ENCODE data around the gene RAPGEF2. TPM values are rescaled to one million over a fixed set of nuclear protein-coding genes. Genes with fewer than 3 reads are reported as not detected.
A peak's percentile ranks its signal among the peaks of the same experiment; 100 is the strongest.

Gene RAPGEF2
- total RNA-seq, 4 donors from 2014 or later, result 14.1 to 30.5 (median 21.4) TPM

- TF ChIP-seq CTCF (IDR thresholded peaks at IDR 0.05), result no peak
- DNase-seq, result no peak
- Histone ChIP-seq H3K36me3 (no peaks in the 10 kb centered on the region), H3K9me3 (no peaks in the 10 kb centered on the region), H3K4me3 (no peak overlapping the region), H3K27me3 (no peaks in the 10 kb centered on the region), H3K4me1 (peaks cover 0 to 32% (median 14%) of the 10 kb centered on the region in 3 donors), H3K27ac (peak overlapping the region in 1 of 4 donors; percentile 14)
- intact Hi-C loops (cut with DNase I), result no loop called here
These were observed 170.2 kb downstream of the RAPGEF2 start for GRCh38 chr4:159273141-159273438.

GRCh38 chr4:159273841-159274240, 171.0 kb downstream of the RAPGEF2 start:
- H3K4me1 ChIP-seq, result peaks cover 0 to 32% (median 14%) of the 10 kb centered on the region in 3 donors
- intact Hi-C loops (cut with DNase I), result no loop called here
- 80 to 84% methylated on average over 9 of the region's 9 CpGs for WGBS, 2 donors

DNA sequence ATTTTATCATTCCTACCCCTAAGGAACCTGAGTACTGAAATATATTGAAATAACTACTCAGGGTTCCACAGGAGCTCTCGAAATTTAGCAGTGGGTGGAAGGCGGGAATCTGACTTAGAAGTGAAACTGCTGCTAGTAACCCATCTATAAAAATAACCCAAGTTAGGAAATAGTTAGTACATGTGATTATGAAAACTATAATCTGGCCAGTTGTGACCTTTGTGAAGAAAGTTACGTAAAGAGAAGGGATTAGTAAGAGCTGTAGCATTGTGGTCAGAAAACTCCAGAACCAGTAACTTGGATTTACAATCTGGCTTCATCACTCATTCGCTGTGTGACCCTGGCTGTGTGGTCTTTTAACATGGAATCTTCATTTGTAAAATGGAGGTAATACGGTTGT, 175.5 kb downstream of the RAPGEF2 start:
- intact Hi-C loops (cut with DNase I), result no loop called here
- no peak overlapping the region for H3K27ac ChIP-seq
- no peaks in the 10 kb centered on the region for H3K36me3 ChIP-seq
- H3K4me3 ChIP-seq, result no peak overlapping the region
- no peaks in the 10 kb centered on the region for H3K9me3 ChIP-seq
- 78 to 92% methylated on average over 5 of the region's 5 CpGs for WGBS, 2 donors
- no peak for DNase-seq
- peaks cover 0 to 11% (median 2%) of the 10 kb centered on the region in 3 donors for H3K4me1 ChIP-seq
- no peak for TF ChIP-seq POLR2A (IDR thresholded peaks at IDR 0.05)
- no peak for TF ChIP-seq CTCF (IDR thresholded peaks at IDR 0.05)
- H3K27me3 ChIP-seq, result no peaks in the 10 kb centered on the region

More at GRCh38 chr4:159273841-159274240, 171.0 kb downstream of the RAPGEF2 start:
- Histone ChIP-seq H3K27ac (no peak overlapping the region), H3K9me3 (no peaks in the 10 kb centered on the region), H3K27me3 (no peaks in the 10 kb centered on the region), H3K36me3 (no peaks in the 10 kb centered on the region), H3K4me3 (no peak overlapping the region)
- DNase-seq, result no peak
- TF ChIP-seq POLR2A (IDR thresholded peaks at IDR 0.05), result no peak
- no peak for TF ChIP-seq CTCF (IDR thresholded peaks at IDR 0.05)

DNA sequence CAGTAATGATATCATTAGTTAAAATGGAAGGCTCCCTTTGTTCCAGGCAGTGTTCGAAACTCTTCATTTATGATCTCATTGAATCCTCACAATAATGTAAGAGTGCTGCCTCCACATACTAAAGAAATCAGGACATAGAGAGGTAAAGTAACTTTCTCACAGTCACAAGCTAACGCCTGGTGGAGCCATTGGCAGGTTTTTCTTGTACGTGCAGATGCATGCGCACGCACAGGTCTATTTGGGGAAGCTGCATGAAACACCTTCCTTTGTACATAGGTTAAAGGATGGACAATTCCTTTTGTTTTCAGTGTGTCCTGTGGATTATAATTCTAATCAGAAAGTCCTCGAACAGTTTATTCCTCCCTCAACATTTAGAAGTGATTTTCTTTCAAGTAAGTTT, 176.2 kb downstream of the RAPGEF2 start:
- Histone ChIP-seq H3K9me3 (no peaks in the 10 kb centered on the region), H3K27ac (no peak overlapping the region), H3K27me3 (no peaks in the 10 kb centered on the region), H3K4me1 (peaks cover 0 to 6% (median 0%) of the 10 kb centered on the region in 3 donors), H3K4me3 (no peak overlapping the region), H3K36me3 (no peaks in the 10 kb centered on the region)
- intact Hi-C loops (cut with DNase I), result no loop called here
- no peak for DNase-seq
- WGBS, 2 donors, result 89 to 93% methylated on average over 6 of the region's 6 CpGs
- TF ChIP-seq CTCF (IDR thresholded peaks at IDR 0.05) (no peak), POLR2A (IDR thresholded peaks at IDR 0.05) (no peak)

GRCh38 chr4:159280442-159281172, 177.7 kb downstream of the RAPGEF2 start:
- H3K4me3 ChIP-seq, result no peak overlapping the region
- no peaks in the 10 kb centered on the region for H3K27me3 ChIP-seq
- intact Hi-C loops (cut with DNase I), result no loop called here
- H3K36me3 ChIP-seq, result no peaks in the 10 kb centered on the region
- H3K9me3 ChIP-seq, result no peaks in the 10 kb centered on the region
- 93 to 97% methylated on average over 13 of the region's 13 CpGs for WGBS, 2 donors
- TF ChIP-seq CTCF (IDR thresholded peaks at IDR 0.05), result no peak
- TF ChIP-seq POLR2A (IDR thresholded peaks at IDR 0.05), result no peak
- no peak overlapping the region for H3K27ac ChIP-seq
- no peak for DNase-seq
- no peaks in the 10 kb centered on the region for H3K4me1 ChIP-seq
